HTR-8/SVneo (cell line): ENCODE measurements around the gene FGF16.
A peak's percentile ranks its signal among the peaks of the same experiment; 100 is the strongest.
"Not testable (repeated sequence)": the region's sequence is repeated elsewhere in the genome, so short reads cannot be mapped to it uniquely, and the experiment has no call there.

Source experiments
- DNase-seq: peaks from one replicate; pipeline ENCODE4 v3.0.0; 2011; ENCODE audit warnings: low spot score, mixed read lengths; ENCODE audit not compliant: insufficient read length
- FAIRE-seq: peaks from 2 replicates; lab custom pipeline; 2011; peaks lifted over from hg19 to GRCh38; lab: Jason Lieb, UNC

The FGF16 gene

DNA sequence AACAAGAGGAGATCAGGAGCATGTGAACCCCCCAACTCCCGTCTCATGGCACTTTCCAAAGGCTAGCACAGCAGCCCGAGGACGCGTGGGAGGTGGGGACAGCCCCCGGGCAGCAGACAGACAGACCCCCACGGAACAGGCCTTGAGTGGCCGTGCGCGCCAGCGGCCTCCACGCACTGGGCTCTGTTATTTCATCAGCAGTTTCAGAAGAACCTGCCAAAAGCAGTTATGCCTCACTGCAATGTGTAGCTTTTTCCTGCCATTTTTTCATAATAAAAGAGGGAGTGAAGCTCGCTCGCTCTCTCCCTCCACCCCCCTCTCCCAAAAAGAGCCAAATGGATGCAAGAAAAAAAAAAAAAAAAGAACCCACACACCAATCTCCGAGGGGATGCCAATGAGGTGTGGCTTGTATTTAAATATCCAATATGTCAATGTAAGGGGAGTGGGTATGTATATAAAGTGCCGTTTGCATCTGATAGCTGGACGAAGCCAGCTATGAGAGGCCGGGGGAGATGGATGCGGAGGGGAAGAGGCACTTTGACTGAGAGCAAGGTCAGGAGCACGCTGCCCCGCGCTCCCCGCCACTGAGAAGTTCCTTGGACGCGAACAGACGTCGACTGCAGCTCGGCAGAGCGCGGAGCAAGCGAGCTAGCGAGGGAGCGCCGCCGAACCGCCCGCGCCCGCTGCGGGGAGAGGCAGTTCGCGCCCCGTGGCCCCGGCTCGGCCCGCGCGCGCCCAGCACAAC, at the start of gene FGF16:
FGF16 (plus strand) TSS at position 482 of the 745 bp plus-strand sequence. CDS start 286 bp downstream, outside the sequence.
- no peak for FAIRE-seq

GRCh38 chrX:77398330-77398954, 48.7 kb upstream of the FGF16 start:
- FAIRE-seq (no peak), DNase-seq (no peak)

More for the DNA sequence above, at the start of gene FGF16:
- no peak for DNase-seq

DNA sequence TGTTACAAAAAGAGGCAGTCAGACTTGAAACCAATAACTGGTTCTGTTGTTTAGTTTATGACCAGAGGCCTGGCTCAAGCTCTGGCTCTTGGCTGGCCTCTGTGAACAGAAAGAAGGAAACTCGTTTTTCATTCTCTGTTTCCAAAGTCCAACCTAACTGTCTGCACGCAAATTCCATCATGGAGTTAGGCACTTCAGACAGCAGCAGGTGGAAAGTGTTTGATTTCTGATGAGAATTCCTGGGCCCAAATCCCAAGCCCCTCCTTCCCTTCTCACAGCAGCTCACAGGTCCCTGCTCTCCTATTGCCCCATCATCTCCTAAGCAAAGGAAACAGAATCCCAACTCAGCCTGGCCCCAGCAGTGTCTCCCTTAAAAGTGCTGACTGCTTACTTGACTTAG, 42.8 kb upstream of the FGF16 start:
- no peak for DNase-seq
- no peak for FAIRE-seq

DNA sequence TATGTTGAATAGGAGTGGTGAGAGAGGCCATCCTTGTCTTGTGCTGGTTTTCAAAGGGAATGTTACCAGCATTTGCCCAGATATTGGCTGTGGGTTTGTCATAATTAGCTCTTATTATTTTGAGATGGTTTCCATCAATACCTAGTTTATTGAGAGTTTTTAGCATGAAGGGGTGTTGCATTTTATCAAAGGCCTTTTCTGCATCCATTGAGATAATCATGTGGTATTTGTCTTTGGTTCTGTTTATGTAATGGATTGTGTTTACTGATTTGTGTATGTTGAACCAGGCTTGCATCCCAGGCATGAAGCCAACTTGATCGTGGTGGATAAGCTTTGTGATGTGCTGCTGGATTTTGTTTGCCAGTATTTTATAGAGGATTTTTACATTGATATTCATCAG, 39.4 kb upstream of the FGF16 start:
- not testable (repeated sequence) for FAIRE-seq, DNase-seq

DNA sequence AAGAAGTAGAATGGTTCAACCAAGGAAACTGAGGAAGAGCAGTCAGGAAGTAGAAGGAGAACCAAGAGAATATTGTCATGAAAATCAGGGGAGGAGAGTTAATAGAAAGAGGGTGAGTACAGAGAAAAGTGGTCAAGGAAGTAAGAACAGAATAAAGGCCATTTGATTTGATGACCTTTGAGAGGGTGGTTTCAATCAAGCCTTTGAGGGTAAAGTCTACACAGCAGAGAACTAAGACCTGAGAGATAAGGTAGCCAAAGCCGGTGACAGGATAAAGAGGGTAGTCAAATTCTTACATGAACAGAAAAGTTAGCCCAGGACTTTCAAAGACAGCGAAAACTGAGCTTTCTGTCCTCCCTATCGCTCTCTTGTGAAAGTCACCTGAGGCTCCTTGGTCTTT, 34.6 kb upstream of the FGF16 start:
- DNase-seq = no peak
- no peak for FAIRE-seq

DNA sequence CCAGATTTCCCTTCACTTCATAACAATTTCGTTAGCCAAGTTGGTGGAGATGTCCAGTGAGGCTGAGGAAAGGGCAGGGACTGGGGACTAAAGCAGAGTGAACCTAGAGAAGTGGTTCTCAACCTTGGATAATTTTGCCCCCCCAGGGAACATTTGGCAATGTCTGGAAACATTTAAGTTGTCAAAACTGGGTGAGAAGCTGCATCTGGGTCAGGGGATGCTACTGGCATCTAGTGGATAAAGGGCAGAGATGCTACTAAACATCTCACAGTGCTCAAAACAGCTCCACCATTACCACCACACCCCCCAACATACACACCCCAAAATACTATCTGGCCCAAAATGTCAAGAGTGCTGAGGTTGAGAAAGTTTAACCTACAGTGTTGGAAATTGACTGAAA, 32.0 kb upstream of the FGF16 start:
- DNase-seq = no peak
- no peak for FAIRE-seq

- no peak for DNase-seq
- no peak for FAIRE-seq
Measured at GRCh38 chrX:77415882-77416281, 31.3 kb upstream of the FGF16 start.

DNA sequence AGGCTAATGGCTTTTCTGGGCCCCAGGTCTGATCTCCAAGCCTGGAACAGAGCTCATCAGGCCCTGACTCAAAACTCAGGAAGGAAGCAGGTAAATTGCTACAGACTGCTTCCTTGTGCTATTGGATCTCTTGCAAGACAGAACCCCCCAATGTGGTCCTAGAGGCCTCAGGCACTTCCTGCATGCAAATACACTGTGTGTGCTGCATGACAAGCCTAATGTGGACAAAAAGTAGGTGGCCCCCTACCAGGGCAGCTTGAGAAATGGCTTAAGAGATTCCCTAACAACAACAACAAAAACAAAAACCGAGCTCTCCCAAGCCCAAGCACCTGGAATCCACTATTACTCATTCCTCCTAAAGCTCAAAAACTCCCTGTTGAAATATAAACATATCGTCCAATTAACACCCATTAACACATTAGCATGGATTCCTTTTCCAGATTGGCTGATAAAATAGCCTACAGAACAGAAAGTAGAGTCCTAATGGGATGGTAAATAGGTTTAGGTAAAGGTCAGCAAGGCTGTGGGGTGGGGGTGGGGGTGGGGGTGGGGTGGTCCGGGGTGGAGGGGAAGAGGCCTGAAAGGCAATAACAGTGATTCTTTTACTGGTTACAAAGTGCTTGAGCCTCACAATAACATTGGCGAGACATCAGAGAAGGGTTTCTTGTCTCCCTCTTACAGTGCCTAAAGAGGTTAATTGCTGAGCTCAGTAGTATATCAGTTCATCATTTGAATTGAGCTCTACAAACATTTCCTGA, 24.1 kb upstream of the FGF16 start:
- FAIRE-seq (no peak), DNase-seq (no peak)

- no peak for FAIRE-seq
- DNase-seq = no peak
Measured at GRCh38 chrX:77426811-77427210, 20.4 kb upstream of the FGF16 start.

DNA sequence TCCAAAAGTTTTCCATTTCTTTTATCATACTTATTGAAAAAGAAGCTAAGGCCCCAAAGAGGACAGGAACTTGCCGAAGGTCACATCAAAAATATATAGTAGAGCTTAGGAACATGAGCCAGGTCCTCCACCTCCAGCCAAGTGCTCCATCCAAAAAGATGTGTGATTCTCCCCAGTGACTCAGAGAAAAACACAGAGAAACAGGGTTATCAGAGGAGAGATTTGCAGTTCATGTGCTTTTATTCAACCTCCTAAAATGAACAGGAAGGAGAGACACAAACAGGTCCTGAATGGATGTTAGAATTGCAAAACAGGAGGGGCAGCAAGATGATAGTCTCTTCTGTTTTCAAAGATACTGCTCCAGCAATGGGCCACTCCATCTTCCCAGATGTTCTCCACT, 19.6 kb upstream of the FGF16 start:
- DNase-seq = no peak
- no peak for FAIRE-seq

DNA sequence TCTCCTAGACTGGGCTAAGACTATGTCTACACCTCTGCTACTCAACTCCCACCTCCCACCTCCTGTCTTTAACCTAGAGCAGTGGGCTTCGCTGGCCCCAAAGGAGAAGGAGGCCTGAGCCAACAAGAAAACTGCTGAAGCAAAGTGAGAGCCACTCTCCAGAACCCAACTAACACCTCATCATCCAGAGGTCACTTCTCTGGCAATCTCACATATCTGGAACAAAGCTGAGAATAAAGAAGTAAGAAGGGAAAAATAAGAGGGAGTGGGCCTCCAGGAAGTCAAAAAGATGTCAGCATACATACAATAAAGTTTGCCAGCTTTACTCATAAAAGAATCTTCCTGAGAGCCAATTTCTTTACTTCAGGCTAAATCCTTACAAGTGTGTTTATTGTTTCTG, 18.6 kb upstream of the FGF16 start:
- FAIRE-seq (no peak), DNase-seq (no peak)

DNA sequence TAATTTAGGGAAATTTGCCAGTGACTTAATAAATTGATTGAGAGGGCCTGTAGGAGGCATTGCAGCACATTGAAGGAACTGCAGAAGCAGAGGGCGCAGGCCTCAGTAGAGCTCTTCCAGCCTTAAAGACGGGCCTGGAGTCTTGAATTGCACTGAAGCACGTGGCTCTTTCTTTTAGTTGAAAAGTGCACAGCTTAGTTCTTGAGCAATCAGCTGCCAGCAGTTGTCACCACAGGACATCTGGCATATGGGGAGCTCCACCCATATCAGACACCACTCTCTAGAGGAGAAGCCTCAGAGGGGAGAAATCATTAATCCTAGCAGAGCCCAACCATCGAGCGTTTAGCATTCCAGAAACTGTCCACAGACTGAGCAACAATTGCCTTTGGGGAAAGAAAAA, 16.0 kb upstream of the FGF16 start:
- FAIRE-seq = no peak
- DNase-seq = no peak

GRCh38 chrX:77433001-77433400, 14.2 kb upstream of the FGF16 start:
- FAIRE-seq = no peak
- no peak for DNase-seq

DNA sequence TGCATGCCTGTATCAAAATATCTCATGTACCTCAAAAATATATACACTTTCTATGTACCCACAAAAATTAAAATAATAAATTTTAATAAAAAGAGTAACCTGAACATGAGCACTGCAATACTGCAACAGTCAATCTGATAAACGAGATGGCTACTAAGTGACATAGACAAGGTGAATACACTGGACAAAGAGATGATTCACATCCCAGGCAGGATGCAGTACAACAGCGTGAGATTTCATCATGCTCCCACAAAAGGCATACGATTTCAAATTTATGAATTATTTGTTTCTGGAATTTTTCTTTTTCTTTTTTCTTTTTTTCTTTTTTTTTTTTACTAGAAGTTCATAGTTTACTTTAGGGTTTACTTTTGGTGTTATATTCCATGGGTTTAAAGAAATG, 12.2 kb upstream of the FGF16 start:
- no peak for DNase-seq
- FAIRE-seq = no peak

DNA sequence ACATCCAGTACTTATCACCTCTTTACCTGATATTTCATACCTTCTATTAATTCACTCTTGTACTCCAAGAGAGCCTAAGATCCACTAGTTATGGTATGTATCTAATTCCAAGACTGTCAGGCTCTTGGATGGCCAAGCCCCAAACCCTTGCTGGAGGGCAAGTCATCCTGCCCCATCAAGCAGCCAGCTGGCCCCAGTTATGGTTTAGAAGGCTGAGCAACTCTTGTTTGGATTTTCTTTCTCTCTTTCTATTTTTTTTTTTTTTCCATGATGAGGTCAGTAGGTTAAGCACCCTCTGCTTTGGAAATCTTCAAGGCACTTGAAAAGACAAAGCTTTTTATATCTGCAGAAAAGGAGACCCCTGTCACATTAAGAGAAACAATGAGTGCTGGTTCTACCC, 10.9 kb upstream of the FGF16 start:
- FAIRE-seq (no peak), DNase-seq (no peak)

DNA sequence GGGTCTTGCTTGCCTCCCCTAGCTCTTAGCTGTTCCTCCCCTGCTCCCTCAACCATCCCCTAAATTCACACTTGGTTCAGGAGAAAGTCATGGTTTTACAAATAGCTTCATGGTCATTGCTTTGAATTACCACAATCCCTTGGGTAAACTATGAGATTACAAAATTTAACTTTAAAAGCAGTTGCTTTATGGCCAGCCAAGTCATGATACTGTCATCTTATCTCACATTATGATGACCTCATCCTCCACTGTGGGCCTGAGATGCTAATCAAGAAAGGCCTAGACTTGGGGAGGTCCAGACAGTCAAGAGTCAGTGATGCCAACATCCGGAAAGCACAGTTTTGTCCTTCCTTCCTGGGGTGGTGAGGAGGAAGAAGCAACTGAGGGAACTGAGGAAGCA, 10.5 kb upstream of the FGF16 start:
- no peak for DNase-seq
- FAIRE-seq = no peak

- DNase-seq = no peak
- no peak for FAIRE-seq
Measured at GRCh38 chrX:77440330-77440729, 6.9 kb upstream of the FGF16 start.

GRCh38 chrX:77441033-77441432, 6.2 kb upstream of the FGF16 start:
- DNase-seq = no peak
- FAIRE-seq = no peak

DNA sequence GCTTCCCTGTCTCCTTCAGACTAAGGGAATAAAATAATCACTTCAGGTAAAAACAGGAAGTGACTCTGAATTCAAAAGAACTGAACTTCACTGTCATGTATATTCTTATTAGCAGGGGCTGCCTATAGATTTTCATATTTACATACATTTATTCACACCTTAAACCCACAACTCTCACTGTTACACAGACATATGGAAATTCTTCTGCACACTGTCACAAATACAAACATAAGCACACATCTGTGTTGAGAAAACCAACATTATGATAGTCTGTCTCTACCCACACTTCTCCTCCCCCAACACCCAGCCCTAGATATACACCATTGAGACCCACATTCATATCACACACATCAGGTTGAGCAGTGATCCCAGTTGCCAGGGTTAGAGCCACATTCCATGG, 5.7 kb upstream of the FGF16 start:
- FAIRE-seq (no peak), DNase-seq (no peak)

DNA sequence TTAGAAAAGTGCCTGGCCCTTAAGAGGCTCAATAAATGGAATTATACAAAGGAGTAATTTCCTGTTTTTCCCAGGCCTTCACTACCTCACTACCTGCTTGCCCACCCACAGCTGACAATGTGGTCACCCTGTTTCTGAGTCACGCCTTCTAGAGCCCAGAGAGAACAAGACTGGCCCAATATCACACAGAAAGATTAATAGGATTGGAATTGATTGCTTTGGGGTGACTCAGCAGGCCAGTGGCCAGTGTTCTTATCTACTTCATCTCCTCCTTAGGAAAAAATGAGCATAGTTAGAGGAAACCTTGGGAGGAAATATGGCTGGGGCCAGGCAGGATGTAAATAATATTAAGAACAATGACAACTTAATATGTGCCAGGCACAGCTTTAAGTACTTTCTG, 4.5 kb upstream of the FGF16 start:
- FAIRE-seq (no peak), DNase-seq (peak; percentile 54)

GRCh38 chrX:77444075-77444474, 3.1 kb upstream of the FGF16 start:
- DNase-seq (no peak), FAIRE-seq (no peak)
